Left ventricle myocardium inferior (tissue), 1 donor: ENCODE results near the gene DIP2B. TPM values are rescaled to one million over a fixed set of nuclear protein-coding genes. Genes with fewer than 3 reads are reported as not detected.

ENCODE experiments used
- DNase-seq: peaks from one replicate; pipeline ENCODE4 v3.0.0-alpha.2; 2020
- H3K27ac ChIP-seq: fragments of 200-600 bp; replicated peaks from 2 replicates; pipeline ENCODE4 v1.8.0; 2021
- H3K27me3 ChIP-seq: fragments of 200-600 bp; 2 replicates; pipeline ENCODE4 v1.8.0; 2021; ENCODE audit warnings: low read depth
- H3K36me3 ChIP-seq: fragments of 200-600 bp; 2 replicates; pipeline ENCODE4 v1.8.0; 2021
- H3K4me1 ChIP-seq: fragments of 200-600 bp; 2 replicates; pipeline ENCODE4 v1.8.0; 2021
- H3K4me3 ChIP-seq: fragments of 200-600 bp; 2 replicates; pipeline ENCODE4 v1.8.0; 2021; ENCODE audit warnings: mild to moderate bottlenecking, moderate library complexity
- H3K9me3 ChIP-seq: fragments of 200-600 bp; replicated peaks from 2 replicates; pipeline ENCODE4 v1.8.0; 2021
- CTCF ChIP-seq: fragments of 200-600 bp; IDR thresholded peaks from 2 replicates; pipeline ENCODE4 v1.8.0; 2021; ENCODE audit warnings: antibody characterized with exemption, mild to moderate bottlenecking, borderline replicate concordance
- intact Hi-C: fragments of 100-400 bp; cut with micrococcal nuclease; formaldehyde crosslinking; loops from one replicate; pipeline ENCODE4 v1.11.0; 2022
- total RNA-seq: library from RNA; stranded (reverse); fragmentation: NEBNext Ultra II Directional; extraction: Animal tissue kit (Norgen Biotek cat#: 25700); gene quantifications from one replicate; pipeline ENCODE4 v1.2.1, GENCODE V29; 2021
- donor health status: DM: no; HTN: yes; CAD: no; lungs with severe emphysema.

DIP2B gene
- total RNA-seq, 1 donor from 2014 or later = 13.2 TPM

- Histone ChIP-seq H3K36me3 (no peaks in the 10 kb centered on the region), H3K27me3 (no peaks in the 10 kb centered on the region), H3K4me3 (no peak overlapping the region), H3K9me3 (no peaks in the 10 kb centered on the region), H3K27ac (no peak overlapping the region), H3K4me1 (peaks cover 35% of the 10 kb centered on the region)
- intact Hi-C loops = no loop called here
- DNase-seq = no peak
- no peak for TF ChIP-seq CTCF
Observed at GRCh38 chr12:50545786-50546185, 41.0 kb downstream of the DIP2B start.

- H3K4me3 ChIP-seq = no peak overlapping the region
Observed at GRCh38 chr12:50546441-50547318, 41.9 kb downstream of the DIP2B start.

DNA sequence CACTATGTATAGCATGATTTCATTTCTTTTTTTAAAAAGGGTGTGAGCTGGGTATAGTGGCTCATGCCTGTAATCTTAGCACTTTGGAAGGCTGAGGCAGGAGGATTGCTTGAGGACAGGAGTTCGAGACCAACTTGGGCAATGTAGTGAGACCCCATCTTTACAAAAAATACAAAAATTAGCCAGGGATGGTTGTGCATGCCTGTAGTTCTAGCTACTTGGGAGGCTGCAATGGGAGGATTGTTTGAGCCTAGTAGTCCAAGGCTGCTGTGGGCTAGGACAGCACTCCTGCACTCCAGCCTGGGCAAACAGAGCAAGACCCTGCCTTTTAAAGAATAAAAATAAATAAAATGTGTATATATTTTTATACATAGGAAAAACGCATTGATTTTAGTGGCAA, 43.0 kb downstream of the DIP2B start:
- H3K36me3 ChIP-seq = no peaks in the 10 kb centered on the region
- no peaks in the 10 kb centered on the region for H3K9me3 ChIP-seq
- H3K27ac ChIP-seq = no peak overlapping the region
- DNase-seq = no peak
- H3K27me3 ChIP-seq = no peaks in the 10 kb centered on the region
- H3K4me1 ChIP-seq = peaks cover 30% of the 10 kb centered on the region
- no peak overlapping the region for H3K4me3 ChIP-seq
- intact Hi-C loops = no loop called here
- TF ChIP-seq CTCF = no peak

More at GRCh38 chr12:50546441-50547318, 41.9 kb downstream of the DIP2B start:
- Histone ChIP-seq H3K36me3 (no peaks in the 10 kb centered on the region), H3K4me1 (peaks cover 36% of the 10 kb centered on the region), H3K27me3 (no peaks in the 10 kb centered on the region), H3K9me3 (no peaks in the 10 kb centered on the region), H3K27ac (no peak overlapping the region)
- no peak for DNase-seq
- TF ChIP-seq CTCF = no peak
- intact Hi-C loops = no loop called here

DNA sequence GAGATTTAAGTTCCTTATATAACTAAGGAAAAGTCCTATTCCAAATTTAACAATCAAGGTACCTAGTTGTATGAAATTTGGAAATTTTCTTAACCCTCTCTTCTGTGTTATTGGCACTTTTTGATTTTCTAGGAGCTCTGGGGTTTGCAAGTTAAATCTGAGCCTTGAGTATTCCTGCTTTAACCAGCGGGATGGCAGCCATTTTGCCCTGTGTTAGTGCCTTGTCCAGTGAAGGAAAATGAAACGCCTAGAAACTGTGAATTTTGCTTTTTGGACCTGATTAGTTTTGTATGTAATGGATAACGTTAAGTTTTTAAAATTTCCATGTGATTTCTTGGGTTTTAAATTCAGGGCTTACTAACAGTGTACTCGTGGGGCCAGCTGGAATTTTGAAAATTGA, 45.1 kb downstream of the DIP2B start:
- Histone ChIP-seq H3K9me3 (no peaks in the 10 kb centered on the region), H3K27me3 (no peaks in the 10 kb centered on the region), H3K4me1 (peaks cover 30% of the 10 kb centered on the region), H3K27ac (no peak overlapping the region), H3K36me3 (no peaks in the 10 kb centered on the region), H3K4me3 (no peak overlapping the region)
- intact Hi-C loops = no loop called here
- DNase-seq = no peak
- TF ChIP-seq CTCF = no peak

GRCh38 chr12:50550530-50551223, 45.9 kb downstream of the DIP2B start:
- Histone ChIP-seq H3K4me1 (peaks cover 34% of the 10 kb centered on the region), H3K36me3 (no peaks in the 10 kb centered on the region), H3K27me3 (no peaks in the 10 kb centered on the region), H3K9me3 (no peaks in the 10 kb centered on the region), H3K4me3 (no peak overlapping the region), H3K27ac (no peak overlapping the region)
- TF ChIP-seq CTCF = no peak
- intact Hi-C loops = no loop called here
- no peak for DNase-seq
